GM18907 (cell line): ENCODE results near the gene RIMS4.

Source experiments
- ATAC-seq: cut with Tn5 transposase; IDR thresholded peaks from one replicate; pipeline ENCODE4 v1.9.1; 2021; ENCODE audit warnings: mild to moderate bottlenecking, moderate library complexity; ENCODE audit not compliant: unreplicated experiment

Gene RIMS4

GRCh38 chr20:44743916-44744655, 66.3 kb downstream of the RIMS4 start:
- no peak for ATAC-seq

GRCh38 chr20:44743080-44743701, 67.2 kb downstream of the RIMS4 start:
- no peak for ATAC-seq

DNA sequence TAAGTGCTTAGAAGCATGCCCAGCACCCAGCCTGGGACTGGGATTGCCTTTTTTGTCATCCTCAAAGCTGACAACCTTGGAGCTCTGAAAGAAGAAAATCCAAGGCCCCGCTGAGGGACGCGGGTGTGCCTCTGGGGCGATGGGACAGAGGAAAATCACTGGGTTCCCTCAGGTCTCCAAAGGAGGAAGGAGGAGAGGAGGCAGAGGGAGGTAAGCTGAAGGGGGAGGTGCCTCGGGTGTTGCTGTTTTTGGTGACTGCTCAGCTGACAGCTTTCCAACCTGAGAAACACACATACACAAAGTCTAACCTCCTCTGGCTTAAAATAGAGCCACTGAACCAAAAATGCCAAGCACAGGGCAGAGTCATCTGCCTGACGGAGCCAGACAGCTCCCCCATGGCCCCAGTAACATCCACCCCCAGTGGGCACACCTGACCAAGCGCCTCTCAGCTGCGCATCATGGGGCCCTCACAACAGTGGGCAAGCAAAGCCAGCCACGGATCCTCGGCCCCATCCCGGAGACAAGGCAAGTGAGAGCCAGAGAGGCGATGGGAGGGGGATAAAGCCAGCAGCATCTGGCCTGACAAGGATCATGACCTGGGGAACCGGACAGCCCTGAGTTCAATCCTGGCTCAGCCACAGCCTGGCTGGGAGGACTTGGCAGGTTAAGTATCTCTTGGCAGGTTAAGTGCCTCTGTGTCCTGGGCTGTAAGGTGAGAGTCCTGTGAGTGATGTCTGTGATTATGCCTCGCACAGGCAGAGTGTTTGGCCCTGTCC, 67.9 kb downstream of the RIMS4 start:
- no peak for ATAC-seq

DNA sequence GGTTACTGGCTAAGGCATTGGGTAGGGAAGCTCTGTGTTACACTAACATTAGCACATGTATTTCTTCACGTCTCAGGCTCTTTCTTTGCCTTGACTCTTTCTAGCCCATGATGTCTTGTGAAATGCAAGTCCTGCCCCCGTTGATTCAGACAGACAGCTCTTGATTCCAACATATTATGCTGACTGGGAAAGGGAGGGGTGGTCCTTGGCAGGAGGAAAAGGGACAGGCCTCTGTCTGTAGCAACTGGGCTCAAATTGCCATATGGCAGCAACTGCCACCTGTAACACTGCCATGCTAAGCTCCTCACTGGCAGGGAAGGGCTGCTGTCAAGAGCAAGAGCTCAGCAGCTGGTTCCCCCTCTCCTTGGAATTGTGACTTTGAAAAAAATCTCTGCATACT, 70.4 kb downstream of the RIMS4 start:
- ATAC-seq, result no peak

- no peak for ATAC-seq
Observed at GRCh38 chr20:44738813-44739477, 71.4 kb downstream of the RIMS4 start.

GRCh38 chr20:44737116-44737515, 73.2 kb downstream of the RIMS4 start:
- no peak for ATAC-seq

DNA sequence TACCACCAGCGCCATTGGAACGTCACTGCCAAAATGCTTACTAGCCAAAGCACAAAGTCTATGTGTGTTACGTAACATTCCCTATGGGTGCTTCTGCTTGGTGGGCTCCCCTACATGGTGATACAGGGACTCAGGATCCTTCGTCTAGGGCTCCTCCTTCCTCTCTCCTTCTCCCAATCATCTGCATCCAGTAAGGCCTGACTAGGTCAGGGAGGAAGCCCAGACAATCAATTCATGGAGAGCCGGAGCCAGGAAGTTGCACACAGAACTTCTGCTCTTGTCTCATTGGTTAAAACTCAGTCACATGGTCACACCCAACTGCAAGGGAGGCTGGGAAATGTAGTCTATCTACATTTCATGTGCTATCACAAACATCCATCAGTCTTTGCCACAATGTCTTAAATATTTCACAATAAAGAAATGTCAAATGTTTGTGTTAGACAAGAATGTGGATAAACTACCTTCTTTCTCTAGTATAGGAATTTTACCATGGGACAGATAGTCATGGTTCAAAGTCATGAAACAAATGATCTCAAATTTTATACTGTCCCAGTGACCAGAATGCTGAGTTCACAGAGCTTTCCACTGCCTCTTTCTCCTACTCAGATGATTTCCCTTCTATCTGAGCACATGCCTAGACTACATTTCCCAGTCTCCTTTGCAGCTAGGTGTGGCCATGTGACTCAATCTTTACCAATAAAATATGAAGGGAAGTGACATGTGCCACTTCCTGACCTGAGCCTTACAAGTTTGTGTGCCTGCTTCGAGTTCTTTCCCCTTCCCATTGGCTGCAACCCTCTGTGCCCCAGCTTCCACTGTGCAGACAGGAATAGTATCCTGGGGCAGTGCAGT, 74.0 kb downstream of the RIMS4 start:
- ATAC-seq, result no peak

DNA sequence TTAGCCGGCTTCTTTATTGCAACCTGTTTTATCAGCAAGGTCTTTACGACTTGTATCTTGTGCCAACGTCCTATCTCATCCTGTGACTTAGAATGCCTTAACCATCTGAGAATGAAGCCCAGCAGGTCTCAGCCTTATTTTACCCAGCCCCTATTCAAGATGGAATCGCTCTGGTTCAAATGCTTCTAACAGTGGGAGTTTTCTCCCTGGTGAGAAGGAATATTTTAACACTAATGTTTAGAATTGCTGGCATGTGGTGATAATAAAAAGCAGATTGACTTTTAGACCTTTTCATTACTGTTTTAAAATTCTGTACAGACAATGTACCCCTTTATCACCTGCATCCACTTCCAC, 74.6 kb downstream of the RIMS4 start:
- ATAC-seq, result no peak

- ATAC-seq, result no peak
Observed at GRCh38 chr20:44734938-44735337, 75.4 kb downstream of the RIMS4 start.

DNA sequence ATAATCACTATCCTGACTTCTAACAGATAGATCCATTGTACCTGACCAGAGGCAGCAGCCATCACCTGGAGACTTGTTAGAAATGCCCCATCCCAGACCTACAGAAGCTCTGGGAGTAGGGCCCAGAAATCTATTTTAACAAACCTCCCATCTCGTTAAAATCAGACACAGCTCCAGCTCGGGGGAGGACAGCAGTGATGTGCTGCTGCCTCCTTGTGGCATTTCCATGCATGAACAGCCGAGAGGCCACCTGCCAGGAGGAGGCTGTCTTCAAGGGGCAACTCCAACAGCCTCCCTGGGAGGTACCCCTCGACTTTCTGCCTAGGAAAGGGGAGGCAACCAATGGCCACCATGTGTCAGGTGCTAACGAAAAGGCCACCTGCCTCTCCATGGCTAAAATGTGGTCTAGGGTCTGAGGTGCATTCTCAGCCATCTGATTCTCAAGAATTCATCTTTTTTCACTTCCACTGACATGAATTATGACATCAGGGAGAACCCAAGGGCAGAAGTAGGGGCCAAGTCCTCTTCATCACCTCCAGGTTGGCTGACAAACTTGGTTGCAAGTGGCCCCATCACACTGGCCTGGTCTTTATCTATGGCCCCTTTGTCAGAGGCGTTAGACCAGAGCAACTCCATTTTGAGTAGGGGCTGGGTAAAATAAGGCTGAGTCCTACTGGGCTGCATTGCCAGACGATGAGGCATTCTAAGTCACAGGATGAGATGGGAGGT, 76.8 kb downstream of the RIMS4 start:
- no peak for ATAC-seq

GRCh38 chr20:44732327-44732726, 78.0 kb downstream of the RIMS4 start:
- ATAC-seq, result no peak

DNA sequence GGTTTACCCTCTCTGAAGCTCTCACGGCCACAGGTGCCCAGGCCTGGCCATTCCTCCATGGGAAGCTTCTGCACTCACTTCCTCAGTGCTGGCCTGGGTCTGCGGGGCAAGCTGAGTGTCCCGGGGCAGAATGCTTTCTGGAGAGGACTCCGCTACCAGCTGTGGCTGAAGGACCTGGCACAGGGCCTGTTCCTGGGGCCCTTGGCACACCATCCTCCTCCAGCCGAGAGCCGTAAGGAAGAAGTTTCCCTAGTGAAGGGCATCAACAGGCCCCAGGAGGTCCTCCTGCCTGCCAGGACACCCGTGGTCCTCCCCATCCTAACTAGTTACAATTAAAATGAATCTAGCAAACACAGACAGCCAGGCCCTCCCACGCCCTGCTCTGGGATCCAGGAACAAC, 78.7 kb downstream of the RIMS4 start:
- no peak for ATAC-seq

GRCh38 chr20:44730441-44730840, 79.9 kb downstream of the RIMS4 start:
- no peak for ATAC-seq

DNA sequence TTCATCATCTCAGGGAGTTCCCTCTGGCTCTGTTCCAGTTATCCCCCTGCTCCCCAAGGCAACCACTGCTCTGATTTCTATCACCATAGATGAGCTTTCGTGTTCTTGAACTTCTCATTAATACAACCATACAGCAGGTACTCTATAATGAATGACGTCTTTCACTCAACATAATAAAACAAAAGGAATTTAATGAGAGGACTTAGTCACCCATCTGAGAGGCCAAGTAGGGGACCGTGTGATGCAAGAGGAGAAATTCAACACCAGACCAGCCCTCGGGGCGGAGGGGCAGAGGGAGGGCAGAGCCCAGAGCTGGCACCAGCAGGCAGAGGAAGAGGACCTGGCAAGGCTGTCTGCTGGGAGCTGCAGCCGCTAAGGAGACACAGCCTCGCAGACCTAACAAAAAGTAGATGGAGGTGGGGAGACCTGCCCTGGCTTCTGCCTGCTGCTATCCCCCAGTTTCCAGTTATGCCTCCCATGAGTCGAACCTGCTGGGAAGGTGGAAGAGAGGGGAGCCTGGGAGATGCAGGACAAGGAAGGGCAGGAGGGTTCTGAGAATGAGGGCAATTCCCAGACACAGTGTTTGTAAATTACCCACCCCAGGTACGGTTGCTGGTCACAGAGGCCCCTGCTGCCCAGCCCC, 81.4 kb downstream of the RIMS4 start:
- ATAC-seq, result no peak

DNA sequence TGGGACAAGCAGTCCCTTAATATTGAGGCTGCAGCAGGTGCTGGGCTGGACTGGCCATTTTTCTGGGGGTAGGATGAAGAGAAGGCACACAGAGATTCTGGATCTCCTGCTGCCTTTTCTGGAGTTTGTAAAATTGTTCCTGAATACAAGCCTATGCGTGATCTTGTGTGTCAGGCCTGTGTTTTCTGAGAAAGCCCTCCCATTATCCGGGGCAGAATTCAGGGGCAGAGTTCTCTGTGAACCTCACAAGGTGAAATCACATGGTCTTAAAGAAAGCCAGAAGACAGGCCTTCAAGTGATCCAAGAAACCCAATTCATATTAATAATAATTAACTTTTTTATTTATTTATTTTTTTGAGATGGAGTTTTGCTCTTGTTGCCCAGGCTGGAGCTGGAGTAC, 82.7 kb downstream of the RIMS4 start:
- ATAC-seq, result no peak

DNA sequence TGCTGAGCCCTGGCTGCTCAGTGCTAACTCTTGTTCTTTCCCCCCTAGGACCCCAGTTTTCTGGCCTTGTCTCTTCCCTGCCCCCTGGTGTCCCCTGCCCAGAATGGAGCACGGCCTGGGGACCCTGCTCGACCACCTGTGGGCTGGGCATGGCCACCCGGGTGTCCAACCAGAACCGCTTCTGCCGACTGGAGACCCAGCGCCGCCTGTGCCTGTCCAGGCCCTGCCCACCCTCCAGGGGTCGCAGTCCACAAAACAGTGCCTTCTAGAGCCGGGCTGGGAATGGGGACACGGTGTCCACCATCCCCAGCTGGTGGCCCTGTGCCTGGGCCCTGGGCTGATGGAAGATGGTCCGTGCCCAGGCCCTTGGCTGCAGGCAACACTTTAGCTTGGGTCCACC, 83.3 kb downstream of the RIMS4 start:
- no peak for ATAC-seq

DNA sequence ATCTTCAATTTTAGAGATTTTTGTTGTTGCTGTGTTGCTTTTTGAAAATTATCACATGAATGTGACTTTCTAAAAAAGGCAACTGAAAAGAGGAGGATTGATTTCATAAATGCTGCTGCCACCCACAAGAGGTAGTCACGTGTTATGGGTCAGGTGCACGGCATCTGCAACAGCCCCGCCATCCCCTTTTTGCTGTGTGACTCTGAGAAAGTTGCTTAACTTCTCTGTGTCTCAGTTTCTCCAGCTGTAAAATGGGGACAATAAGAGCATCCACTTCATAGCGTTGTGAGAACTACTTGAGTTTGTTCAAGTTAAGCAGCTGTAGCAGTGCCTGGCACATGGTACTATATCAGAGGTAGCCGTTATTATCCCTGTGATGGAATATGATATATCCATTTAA, 84.5 kb downstream of the RIMS4 start:
- ATAC-seq, result no peak

GRCh38 chr20:44724423-44725091, 85.8 kb downstream of the RIMS4 start:
- ATAC-seq, result no peak

GRCh38 chr20:44723798-44724362, 86.5 kb downstream of the RIMS4 start:
- ATAC-seq, result no peak
